H1 (cell line): ENCODE data around the gene ABCG8. TPM values are rescaled to one million over a fixed set of nuclear protein-coding genes. Genes with fewer than 3 reads are reported as not detected.

Experiments used
- BACH1 ChIP-seq: IDR thresholded peaks from 2 replicates; pipeline ENCODE4 v1.6.1; 2012; ENCODE audit warnings: low read length, improper control_type of control experiment
- CBX5 ChIP-seq: fragments of 300-800, 300-1000 bp; sonication (generic); IDR thresholded peaks from 2 replicates; pipeline ENCODE4 v1.7.1; 2016; ENCODE audit warnings: antibody characterized with exemption, low read length, low read depth
- CHD1 ChIP-seq: IDR thresholded peaks from 2 replicates; pipeline ENCODE4 v1.6.1; 2012; ENCODE audit warnings: low read depth, low read length, improper control_type of control experiment
- CHD7 ChIP-seq: fragments of 300-600 bp; sonication (generic); IDR thresholded peaks from 2 replicates; pipeline ENCODE4 v1.7.1; 2012; ENCODE audit warnings: low read length, moderate library complexity, mild to moderate bottlenecking, inconsistent platforms; ENCODE audit not compliant: insufficient replicate concordance
- EZH2 ChIP-seq: fragments of 200-600 bp; sonication (generic); IDR thresholded peaks from 2 replicates; pipeline ENCODE4 v1.7.1; 2012; ENCODE audit warnings: low read depth, mild to moderate bottlenecking, moderate library complexity, low read length, inconsistent platforms; ENCODE audit not compliant: severe bottlenecking
- MAX ChIP-seq: IDR thresholded peaks from 2 replicates; pipeline ENCODE4 v1.6.1; 2012; ENCODE audit warnings: inconsistent platforms
- NANOG ChIP-seq: IDR thresholded peaks from 2 replicates; pipeline ENCODE4 v1.6.1; 2011; ENCODE audit warnings: low read length, low read depth, mild to moderate bottlenecking, inconsistent platforms; ENCODE audit not compliant: insufficient read depth, poor library complexity, severe bottlenecking
- POLR2A ChIP-seq, 2 experiments: IDR thresholded peaks; 1 replicate in 1 of 2; 2 replicates in 1 of 2; pipeline ENCODE4 v1.6.1; 2011; ENCODE audit warnings: low read depth in 2 of 2, low read length in 2 of 2, mild to moderate bottlenecking in 2 of 2; ENCODE audit errors: control extremely low read depth in 1 of 2
- SIRT6 ChIP-seq: IDR thresholded peaks from one replicate; pipeline ENCODE4 v1.7.1; 2012; ENCODE audit warnings: low read length, inconsistent platforms
- TAF1 ChIP-seq: IDR thresholded peaks from 2 replicates; pipeline ENCODE4 v1.6.1; 2011; ENCODE audit warnings: mild to moderate bottlenecking, low read depth, low read length
- TBP ChIP-seq: IDR thresholded peaks from 2 replicates; pipeline ENCODE4 v1.6.1; 2011; ENCODE audit warnings: low read depth, low read length, improper control_type of control experiment
- polyA plus RNA-seq, 7 experiments: library from polyadenylated mRNA; depleted of rRNA in 3 of 7; stranded (reverse) in 5 of 7; unstranded in 2 of 7; fragments of >200 nt in 5 of 7; fragments of 200-250 nt in 2 of 7; gene quantifications; 1 replicate in 5 of 7; 2 replicates in 1 of 7; 4 replicates in 1 of 7; pipeline versions ENCODE4 v1.2.1 to v1.2.3, GENCODE V29; 2011 to 2013; ENCODE audit warnings: missing spikeins in 2 of 7, mixed read lengths in 2 of 7
- total RNA-seq: library from RNA; stranded (reverse); fragmentation: NEBNext Ultra II Directional; extraction: Animal tissue kit (Norgen Biotek cat#: 25700); gene quantifications from 2 replicates; pipeline ENCODE4 v1.2.1, GENCODE V29; 2021

Gene ABCG8
- total and polyA plus RNA-seq, 2 of the 8 experiments (the other 6 are each of a cell fraction or from before 2014, with no cell fraction given): not detected

DNA sequence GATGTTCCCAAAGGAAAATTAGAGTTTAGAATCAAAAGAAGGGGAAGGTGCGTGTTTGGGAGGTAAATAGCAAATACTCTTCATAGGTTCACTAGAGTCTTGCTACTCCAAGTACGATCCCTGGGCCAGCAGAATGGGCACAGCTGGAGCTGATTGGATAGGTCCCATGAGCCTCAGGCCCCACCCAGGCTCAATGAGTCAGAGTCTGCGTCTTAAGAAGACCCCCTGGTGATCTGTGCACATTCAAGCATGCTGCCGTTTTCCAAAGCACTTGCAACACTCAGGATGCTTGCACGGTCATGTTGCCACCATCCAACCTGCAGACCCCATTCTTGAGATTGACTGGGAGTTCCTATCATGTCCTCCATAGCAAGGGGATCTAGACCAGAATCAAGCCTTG is 40.5 kb downstream of the ABCG8 start (continued):
- no peak for TF ChIP-seq CHD7
- TF ChIP-seq CBX5: no peak
- TF ChIP-seq CHD1: no peak
- no peak for TF ChIP-seq SIRT6
- no peak for TF ChIP-seq BACH1
- TF ChIP-seq POLR2A (IDR thresholded peaks at IDR 0.05; ENCODE audit: control extremely low read depth in 1 of 2, low read depth in 2 of 2, low read length in 2 of 2): no peak
- TF ChIP-seq TAF1: no peak
- TF ChIP-seq TBP: no peak
- no peak for TF ChIP-seq EZH2
- no peak for TF ChIP-seq NANOG
- TF ChIP-seq MAX: no peak
